A549 treated with AZD9567 at 1 μM for 4 hours (cell line): ENCODE measurements around the gene NAALADL2. TPM values are rescaled to one million over a fixed set of nuclear protein-coding genes. Genes with fewer than 3 reads are reported as not detected.

Source experiments
- total RNA-seq: library from RNA; stranded (reverse); fragments of 200-300 nt; extraction: Qiagen RNA extraction; gene quantifications from 5 replicates; pipeline ENCODE4 v1.2.3, GENCODE V29; 2022; ENCODE audit not compliant: insufficient read depth

Gene NAALADL2
- 0.07 TPM in 1 of 5 replicates, not detected in the others for total RNA-seq

DNA sequence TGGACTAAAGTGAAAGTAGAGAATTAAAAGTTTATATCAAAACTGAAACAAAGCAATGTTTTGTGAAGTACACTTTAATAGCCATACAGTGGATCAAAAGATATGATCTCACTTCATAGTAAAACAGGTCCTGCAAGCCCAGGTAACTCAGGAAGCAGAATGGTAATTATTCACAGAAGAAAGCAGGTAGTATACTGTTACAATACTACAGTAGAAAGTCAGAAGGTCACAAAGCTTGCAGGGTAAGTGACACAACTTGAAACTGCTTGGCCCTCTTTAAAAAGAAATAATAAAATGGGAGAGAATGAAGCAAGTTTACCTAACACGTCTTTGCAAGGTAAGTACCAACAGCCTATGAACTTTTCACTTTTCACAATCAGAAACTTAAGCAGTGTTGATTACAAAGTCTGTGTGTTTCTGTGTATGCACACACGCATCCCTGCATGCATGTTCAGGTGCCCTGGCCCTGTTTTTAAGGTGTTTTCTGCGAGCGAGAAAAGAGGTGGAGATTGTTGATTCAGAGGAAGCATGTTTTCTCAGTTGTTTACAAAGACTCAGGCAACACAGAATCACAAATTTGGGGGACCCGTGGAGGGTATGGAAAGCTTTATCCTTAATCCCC is at the start of gene NAALADL2:
Gene NAALADL2, plus strand, starts transcription at position 221 of the 622 bp plus-strand sequence.

